ENCODE results near the gene ZNF506. TPM values are rescaled to one million over a fixed set of nuclear protein-coding genes. Genes with fewer than 3 reads are reported as not detected.
"Not testable (repeated sequence)": the region's sequence is repeated elsewhere in the genome, so short reads cannot be mapped to it uniquely, and the experiment has no call there.

Gene ZNF506
- total RNA-seq, 1 experiment from 2014 or later, result 0.42 TPM

DNA sequence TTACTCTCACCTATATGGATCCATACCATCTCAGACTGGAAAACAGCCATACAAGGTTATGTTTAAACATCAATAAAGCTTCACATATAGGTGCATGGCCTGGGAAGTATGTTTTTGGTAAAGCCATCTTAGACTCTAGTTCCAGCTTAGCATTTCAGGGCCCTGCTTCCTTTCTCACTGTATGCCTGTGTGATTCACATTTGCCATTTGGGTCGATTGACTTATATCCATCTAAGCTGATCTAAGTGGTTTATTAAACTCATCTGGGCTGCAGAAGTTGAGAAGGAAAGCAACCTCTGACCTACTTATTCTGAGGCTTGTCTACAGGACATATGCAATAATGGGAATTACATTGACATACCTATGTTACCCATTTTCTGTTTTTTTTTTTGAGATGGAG, 33.5 kb downstream of the ZNF506 start:
- Histone ChIP-seq H3K27me3 (ENCODE audit: insufficient read depth, low read length) (no peaks in the 10 kb centered on the region), H3K79me2 (ENCODE audit: insufficient read depth, low read length) (no peaks in the 10 kb centered on the region; the same call in 1 of the 2 replicates), H3K27ac (ENCODE audit: low read depth, low read length) (no peak overlapping the region), H4K20me1 (ENCODE audit: insufficient read depth) (no peaks in the 10 kb centered on the region), H3K4me2 (ENCODE audit: low read length) (no peak overlapping the region), H3K9me2 (ENCODE audit: insufficient read depth) (no peaks in the 10 kb centered on the region), H3K9me3 (ENCODE audit: control insufficient read depth in 1 of 2, insufficient read depth in 1 of 2, low read depth in 1 of 2, low read length in 2 of 2) (no peaks in the 10 kb centered on the region; a peak in 1 of 4 replicates), H3K4me1 (ENCODE audit: control insufficient read depth in 1 of 2, insufficient read depth in 2 of 2, low read length in 2 of 2) (no peaks in the 10 kb centered on the region), H3K9ac (ENCODE audit: low read length) (no peak overlapping the region), H3K4me3 (replicated peaks in 1 of 2; ENCODE audit: low read depth in 1 of 2, low read length in 2 of 2) (no peak overlapping the region), H2AFZ (ENCODE audit: low read depth, low read length, poor library complexity, severe bottlenecking) (no peak overlapping the region), H3K36me3 (ENCODE audit: control insufficient read depth in 1 of 2, insufficient read depth in 2 of 2, low read length in 2 of 2) (peaks cover 3 to 17% of the 10 kb centered on the region in 2 experiments; a peak in 3 of 4 replicates)
- ChIA-PET POLR2A (no interaction called here), RAD21 (ENCODE audit: low non-redundant PET in 1 of 2, low total read pairs in 2 of 2, uncharacterized antibody in 2 of 2, unreplicated experiment in 2 of 2) (no interaction called here), CTCF (no interaction called here)
- intact Hi-C loops (cut with micrococcal nuclease), result no loop called here
- no peak for ATAC-seq
- DNase-seq (ENCODE audit: low read depth, low spot score), result no peak
- BruUV-seq (replicated peaks), result no TSS peak
- TF ChIP-seq TCF7L2 (IDR thresholded peaks at IDR 0.05; ENCODE audit: borderline replicate concordance, extremely low read depth, insufficient read depth, insufficient read length), result no peak
- no peak for TF ChIP-seq EGR1 (IDR thresholded peaks at IDR 0.05; ENCODE audit: low read depth)
- TF ChIP-seq EZH2phosphoT487 (IDR thresholded peaks at IDR 0.05; ENCODE audit: borderline replicate concordance), result no peak

- H4K20me1 ChIP-seq (ENCODE audit: insufficient read depth); H3K4me3 ChIP-seq (replicated peaks in 1 of 2; ENCODE audit: low read depth in 1 of 2, low read length in 2 of 2); H3K9me2 ChIP-seq (ENCODE audit: insufficient read depth); POLR2A ChIA-PET; H3K27me3 ChIP-seq (ENCODE audit: insufficient read depth, low read length); DNase-seq (ENCODE audit: low read depth, low spot score); CTCF ChIA-PET; H2AFZ ChIP-seq (ENCODE audit: low read depth, low read length, poor library complexity, severe bottlenecking); H3K4me1 ChIP-seq (ENCODE audit: control insufficient read depth in 1 of 2, insufficient read depth in 2 of 2, low read length in 2 of 2); H3K36me3 ChIP-seq (ENCODE audit: control insufficient read depth in 1 of 2, insufficient read depth in 2 of 2, low read length in 2 of 2); H3K27ac ChIP-seq (ENCODE audit: low read depth, low read length); H3K9ac ChIP-seq (ENCODE audit: low read length); BruUV-seq (replicated peaks); intact Hi-C loops (cut with micrococcal nuclease); ATAC-seq; H3K4me2 ChIP-seq (ENCODE audit: low read length); H3K9me3 ChIP-seq (ENCODE audit: control insufficient read depth in 1 of 2, insufficient read depth in 1 of 2, low read depth in 1 of 2, low read length in 2 of 2); RAD21 ChIA-PET (ENCODE audit: low non-redundant PET in 1 of 2, low total read pairs in 2 of 2, uncharacterized antibody in 2 of 2, unreplicated experiment in 2 of 2): not testable (repeated sequence)
- H3K79me2 ChIP-seq (ENCODE audit: insufficient read depth, low read length), result peaks cover 10% of the 10 kb centered on the region
Observed at GRCh38 chr19:19785476-19785875, 36.1 kb downstream of the ZNF506 start.

DNA sequence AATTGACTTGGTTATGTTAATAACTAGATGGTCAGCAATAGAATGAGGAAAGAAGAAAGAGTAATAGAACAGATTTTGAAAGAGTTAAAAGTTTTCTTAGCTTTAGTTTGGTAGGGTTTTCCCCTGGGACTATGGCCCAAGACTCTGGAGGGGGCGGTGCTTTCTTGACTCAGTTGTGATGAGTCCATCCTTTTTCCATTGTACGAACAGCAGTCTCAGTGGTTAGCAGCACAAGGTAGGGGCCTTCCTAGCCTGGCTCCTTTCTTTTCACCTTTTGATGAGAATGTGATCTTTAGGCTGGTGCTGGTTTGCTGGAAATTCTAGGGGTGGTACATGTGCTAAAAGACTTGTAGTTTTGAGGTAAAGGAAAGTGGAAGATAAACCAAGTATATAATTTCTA, 38.8 kb downstream of the ZNF506 start:
- ChIA-PET POLR2A (no interaction called here), CTCF (no interaction called here), RAD21 (ENCODE audit: low non-redundant PET in 1 of 2, low total read pairs in 2 of 2, uncharacterized antibody in 2 of 2, unreplicated experiment in 2 of 2) (no interaction called here)
- Histone ChIP-seq H3K9me3 (ENCODE audit: control insufficient read depth in 1 of 2, insufficient read depth in 1 of 2, low read depth in 1 of 2, low read length in 2 of 2) (peaks cover 0 to 18% of the 10 kb centered on the region in 2 experiments; a peak in 2 of 4 replicates), H3K9ac (ENCODE audit: low read length) (no peak overlapping the region), H2AFZ (ENCODE audit: low read depth, low read length, poor library complexity, severe bottlenecking) (no peak overlapping the region), H4K20me1 (ENCODE audit: insufficient read depth) (no peaks in the 10 kb centered on the region), H3K27ac (ENCODE audit: low read depth, low read length) (no peak overlapping the region), H3K27me3 (ENCODE audit: insufficient read depth, low read length) (no peaks in the 10 kb centered on the region), H3K9me2 (ENCODE audit: insufficient read depth) (no peaks in the 10 kb centered on the region), H3K4me1 (ENCODE audit: control insufficient read depth in 1 of 2, insufficient read depth in 2 of 2, low read length in 2 of 2) (no peaks in the 10 kb centered on the region; a peak in 1 of 4 replicates), H3K4me2 (ENCODE audit: low read length) (no peak overlapping the region), H3K79me2 (ENCODE audit: insufficient read depth, low read length) (peaks cover 15% of the 10 kb centered on the region), H3K36me3 (ENCODE audit: control insufficient read depth in 1 of 2, insufficient read depth in 2 of 2, low read length in 2 of 2) (peaks cover 0 to 3% of the 10 kb centered on the region in 2 experiments; a peak in 2 of 4 replicates), H3K4me3 (replicated peaks in 1 of 2; ENCODE audit: low read depth in 1 of 2, low read length in 2 of 2) (no peak overlapping the region)
- intact Hi-C loops (cut with micrococcal nuclease), result no loop called here
- DNase-seq (ENCODE audit: low read depth, low spot score), result no peak
- no peak for ATAC-seq
- BruUV-seq (replicated peaks), result no TSS peak
- TF ChIP-seq ZNF274 (IDR thresholded peaks at IDR 0.05; ENCODE audit: low read depth, low read length) (no peak), ATF3 (IDR thresholded peaks at IDR 0.05) (no peak), EZH2phosphoT487 (IDR thresholded peaks at IDR 0.05; ENCODE audit: borderline replicate concordance) (no peak), ZBTB33 (IDR thresholded peaks at IDR 0.05; ENCODE audit: extremely low read depth, insufficient replicate concordance, low read length) (no peak), FOSL1 (IDR thresholded peaks at IDR 0.05; ENCODE audit: low read depth) (no peak), CEBPB (IDR thresholded peaks at IDR 0.05; ENCODE audit: low read depth) (no peak), POLR2AphosphoS5 (IDR thresholded peaks at IDR 0.05; ENCODE audit: low read depth, low read length) (no peak)
